Spleen (tissue), 11 donors: ENCODE measurements around the gene SPAG17. TPM values are rescaled to one million over a fixed set of nuclear protein-coding genes. Genes with fewer than 3 reads are reported as not detected.

Experiments used
- DNase-seq: peaks from one replicate; pipeline ENCODE4 v3.0.0-alpha.2; 2020
- H3K27ac ChIP-seq, 8 donors: fragments of 200-600 bp; sonication (generic) in 7 of 8; 1 replicate in 4 of 8; 2 replicates in 4 of 8; pipeline versions ENCODE4 v1.5.0 to v1.8.0; 2016 to 2021; ENCODE audit warnings: inconsistent platforms in 4 of 8, mild to moderate bottlenecking in 4 of 8, moderate library complexity in 1 of 8
- H3K27me3 ChIP-seq, 7 donors: fragments of 200-600 bp; sonication (generic) in 6 of 7; replicated peaks in 1 of 7; 1 replicate in 4 of 7; 2 replicates in 3 of 7; pipeline versions ENCODE4 v1.5.0 to v1.8.0; 2016 to 2021; ENCODE audit warnings: inconsistent platforms in 3 of 7, mild to moderate bottlenecking in 1 of 7
- H3K36me3 ChIP-seq, 6 donors: fragments of 200-600 bp; sonication (generic) in 5 of 6; 1 replicate in 4 of 6; 2 replicates in 2 of 6; pipeline versions ENCODE4 v1.5.0 to v1.8.0; 2016 to 2021; ENCODE audit warnings: inconsistent platforms in 2 of 6
- H3K4me1 ChIP-seq, 6 donors: fragments of 200-600 bp; sonication (generic) in 5 of 6; 1 replicate in 3 of 6; 2 replicates in 3 of 6; pipeline versions ENCODE4 v1.5.0 to v1.8.0; 2016 to 2021; ENCODE audit warnings: inconsistent platforms in 3 of 6
- H3K4me3 ChIP-seq, 8 donors: fragments of 200-600 bp; sonication (generic) in 7 of 8; 1 replicate in 4 of 8; 2 replicates in 4 of 8; pipeline versions ENCODE4 v1.5.0 to v1.8.0; 2016 to 2021; ENCODE audit warnings: inconsistent platforms in 4 of 8, mild to moderate bottlenecking in 4 of 8, moderate library complexity in 2 of 8
- H3K9me3 ChIP-seq, 8 donors: fragments of 200-600 bp; sonication (generic) in 7 of 8; 1 replicate in 4 of 8; 2 replicates in 4 of 8; pipeline versions ENCODE4 v1.5.0 to v1.8.0; 2016 to 2021; ENCODE audit warnings: inconsistent platforms in 4 of 8
- CTCF ChIP-seq, 11 experiments: fragments of 200-600 bp in 7 of 11; fragments of 450-650 bp in 4 of 11; sonication (generic) in 4 of 11; IDR thresholded peaks in 8 of 11; conservative IDR thresholded peaks in 3 of 11; 1 replicate in 7 of 11; 2 replicates in 4 of 11; pipeline versions ENCODE4 v1.4.0 to v1.8.0; 2016 to 2021; ENCODE audit warnings: antibody characterized with exemption in 11 of 11, inconsistent platforms in 4 of 11, mild to moderate bottlenecking in 1 of 11
- POLR2A ChIP-seq, 3 donors: fragments of 450-650 bp; IDR thresholded peaks; one replicate each; pipeline ENCODE4 v1.5.1; 2017; ENCODE audit warnings: antibody characterized with exemption in 3 of 3, mild to moderate bottlenecking in 1 of 3
- POLR2AphosphoS5 ChIP-seq, 3 donors: sonication (generic); formaldehyde crosslinking; IDR thresholded peaks; one replicate each; pipeline ENCODE4 v1.5.1; 2017; ENCODE audit warnings: antibody characterized with exemption in 3 of 3
- WGBS, 5 donors: extraction: QIAGEN DNeasy Blood & Tissue Kit in 3 of 5; methylation state at CpG; one replicate each; pipeline versions ENCODE4 v1.1.5 to v1.1.7; 2013 to 2018; 5-methylcytosine and 5-hydroxymethylcytosine counted together
- intact Hi-C: fragments of 100-400 bp; cut with DNase I; formaldehyde crosslinking; loops from one replicate; pipeline ENCODE4 v1.15.0; 2023; ENCODE audit warnings: low total_unique reads
- polyA plus RNA-seq, 3 donors: library from polyadenylated mRNA; stranded (reverse); fragments of 200-250 nt; gene quantifications; one replicate each; pipeline ENCODE4 v1.2.1, GENCODE V29; 2013
- total RNA-seq, 7 donors: library from RNA; depleted of rRNA in 3 of 7; stranded (reverse); fragments of >200 nt in 3 of 7; fragmentation: NEBNext Ultra II Directional in 4 of 7; extraction: Animal tissue kit (Norgen Biotek cat#: 25700) in 4 of 7; gene quantifications; one replicate each; pipeline versions ENCODE4 v1.1.0 to v1.2.1, GENCODE V29; 2016 to 2021
- donor health status: healthy with polysubstance abuse.
- donor health status: DM: no; HTN: no; CAD: no; lungs with moderate emphysema.
- donor health status: DM: no; HTN: no; CAD: no.
- donor health status: Bipolar disorder and iron deficiency.
- donor health status: healthy.
- donor health status: DM: no; HTN: no; CAD: no.
- donor health status: DM: yes; HTN: yes; CAD: no.

The SPAG17 gene
- total and polyA plus RNA-seq, 10 donors, result under 0.01 to 0.91 (median 0.28) TPM; not detected in 5

- H3K27ac ChIP-seq, result no peak overlapping the region
- TF ChIP-seq POLR2A (IDR thresholded peaks at IDR 0.05), result no peak
- TF ChIP-seq CTCF (IDR thresholded peaks at IDR 0.05 in 8 of 11, conservative IDR thresholded peaks at IDR 0.05 in 3 of 11), result no peak
- no peak for TF ChIP-seq POLR2AphosphoS5 (IDR thresholded peaks at IDR 0.05)
- H3K27me3 ChIP-seq, result no peaks in the 10 kb centered on the region
- 59 to 75% (median 65%) methylated on average over 2 of the region's 2 CpGs for WGBS, 5 donors
- no peaks in the 10 kb centered on the region for H3K4me1 ChIP-seq
- no peak for DNase-seq
- no peaks in the 10 kb centered on the region for H3K9me3 ChIP-seq
- intact Hi-C loops, result no loop called here
- no peak overlapping the region for H3K4me3 ChIP-seq
- H3K36me3 ChIP-seq, result no peaks in the 10 kb centered on the region
These were observed 142.5 kb downstream of the SPAG17 start for GRCh38 chr1:118042501-118042900.

- H3K27ac ChIP-seq, result peak overlapping the region in 2 of 8 donors; percentile 14 to 24
- no peaks in the 10 kb centered on the region for H3K36me3 ChIP-seq
- no peaks in the 10 kb centered on the region for H3K27me3 ChIP-seq
- 40 to 60% (median 50%) methylated on average over 3 of the region's 3 CpGs for WGBS, 5 donors
- DNase-seq, result no peak
- H3K4me3 ChIP-seq, result no peak overlapping the region
- no peaks in the 10 kb centered on the region for H3K9me3 ChIP-seq
- intact Hi-C loops, result no loop called here
- no peak for TF ChIP-seq POLR2AphosphoS5 (IDR thresholded peaks at IDR 0.05)
- TF ChIP-seq POLR2A (IDR thresholded peaks at IDR 0.05), result no peak
- no peak for TF ChIP-seq CTCF (IDR thresholded peaks at IDR 0.05 in 8 of 11, conservative IDR thresholded peaks at IDR 0.05 in 3 of 11)
- no peaks in the 10 kb centered on the region for H3K4me1 ChIP-seq
These were observed 145.9 kb downstream of the SPAG17 start for GRCh38 chr1:118039170-118039569.

- no peaks in the 10 kb centered on the region for H3K4me1 ChIP-seq
- peaks cover 0 to 7% (median 0%) of the 10 kb centered on the region in 8 donors for H3K9me3 ChIP-seq
- H3K27ac ChIP-seq, result no peak overlapping the region
- intact Hi-C loops, result no loop called here
- no peaks in the 10 kb centered on the region for H3K36me3 ChIP-seq
- H3K27me3 ChIP-seq, result no peaks in the 10 kb centered on the region
- H3K4me3 ChIP-seq, result no peak overlapping the region
- DNase-seq, result no peak
- WGBS, 5 donors, result 76 to 89% (median 82%) methylated on average over 1 of the region's 1 CpG
- no peak for TF ChIP-seq CTCF (IDR thresholded peaks at IDR 0.05 in 8 of 11, conservative IDR thresholded peaks at IDR 0.05 in 3 of 11)
- no peak for TF ChIP-seq POLR2AphosphoS5 (IDR thresholded peaks at IDR 0.05)
- TF ChIP-seq POLR2A (IDR thresholded peaks at IDR 0.05), result no peak
These were observed 152.1 kb downstream of the SPAG17 start for GRCh38 chr1:118032883-118033282.

GRCh38 chr1:118028267-118028666 lies 156.8 kb downstream of the SPAG17 start:
- H3K4me1 ChIP-seq, result no peaks in the 10 kb centered on the region
- no peak for DNase-seq
- intact Hi-C loops, result no loop called here
- H3K36me3 ChIP-seq, result no peaks in the 10 kb centered on the region
- peaks cover 0 to 9% (median 0%) of the 10 kb centered on the region in 7 donors for H3K27me3 ChIP-seq
- WGBS, 5 donors, result 18 to 29% (median 21%) methylated on average over 1 of the region's 1 CpG
- TF ChIP-seq POLR2AphosphoS5 (IDR thresholded peaks at IDR 0.05), result no peak
- no peak for TF ChIP-seq POLR2A (IDR thresholded peaks at IDR 0.05)
- TF ChIP-seq CTCF (IDR thresholded peaks at IDR 0.05 in 8 of 11, conservative IDR thresholded peaks at IDR 0.05 in 3 of 11), result no peak
- no peak overlapping the region for H3K27ac ChIP-seq
- H3K9me3 ChIP-seq, result peaks cover 0 to 7% (median 0%) of the 10 kb centered on the region in 8 donors
- no peak overlapping the region for H3K4me3 ChIP-seq
